Measurements from ENCODE around the gene CYP11A1. TPM values are rescaled to one million over a fixed set of nuclear protein-coding genes. Genes with fewer than 3 reads are reported as not detected.

CYP11A1 gene
- polyA plus RNA-seq, 3 donors = not detected

DNA sequence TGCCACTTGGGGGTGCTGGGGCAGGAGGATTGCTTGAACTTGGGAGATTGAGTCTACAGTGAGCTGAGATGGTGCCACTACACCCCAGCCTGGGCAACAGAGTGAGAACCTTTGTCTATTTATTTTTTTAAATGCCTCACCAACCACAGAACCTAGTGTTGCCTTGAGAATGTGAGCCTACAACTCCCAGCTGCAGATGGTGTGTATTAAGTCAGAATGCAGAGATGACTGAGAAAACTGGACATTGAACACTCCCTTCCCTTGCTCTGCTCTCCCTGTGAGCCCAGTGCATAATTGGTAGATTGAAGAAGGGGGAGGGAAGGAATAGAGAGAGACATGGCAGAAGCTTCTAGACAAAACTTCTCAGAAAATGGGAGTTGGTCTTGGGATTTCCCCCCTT, 77.8 kb downstream of the CYP11A1 start:
- Histone ChIP-seq H3K9me3 (replicated peaks in 1 of 2; ENCODE audit: control insufficient read depth in 1 of 2, insufficient read depth in 1 of 2, low read length in 2 of 2) (no peaks in the 10 kb centered on the region), H3K4me1 (ENCODE audit: control insufficient read depth in 1 of 2, insufficient read depth in 2 of 2, low read length in 2 of 2) (no peaks in the 10 kb centered on the region), H3K79me2 (ENCODE audit: insufficient read depth, low read length) (no peaks in the 10 kb centered on the region), H3K27ac (ENCODE audit: low read depth in 1 of 2, low read length in 2 of 2) (no peak overlapping the region), H4K20me1 (ENCODE audit: insufficient read depth, low read length) (no peaks in the 10 kb centered on the region), H3K4me3 (replicated peaks in 1 of 3; ENCODE audit: low read depth in 2 of 3, low read length in 3 of 3) (no peak overlapping the region), H3K36me3 (replicated peaks in 1 of 2; ENCODE audit: control insufficient read depth in 1 of 2, insufficient read depth in 2 of 2, low read length in 2 of 2) (no peaks in the 10 kb centered on the region), H3K27me3 (ENCODE audit: control insufficient read depth in 2 of 2, insufficient read depth in 2 of 2, low read length in 2 of 2) (no peaks in the 10 kb centered on the region), H3K9ac (ENCODE audit: insufficient read depth, low read length, poor library complexity, severe bottlenecking) (no peak overlapping the region), H3K4me2 (replicated peaks; ENCODE audit: extremely low read depth, low read length, poor library complexity, severe bottlenecking) (no peak overlapping the region), H2AFZ (ENCODE audit: insufficient read depth, low read depth, low read length, poor library complexity, severe bottlenecking) (no peak overlapping the region)
- Mint-ChIP-seq H3K36me3 (no peaks in the 10 kb centered on the region), H3K27me3 (ENCODE audit: low read depth in 3 of 3) (peaks cover 5 to 15% (median 7%) of the 10 kb centered on the region in 3 donors), H3K4me3 (no peak overlapping the region), H3K27ac (no peak overlapping the region), H3K9me3 (no peaks in the 10 kb centered on the region), H3K4me1 (no peaks in the 10 kb centered on the region)
- DNase-seq = no peak
- TF ChIP-seq, protein P1, sequence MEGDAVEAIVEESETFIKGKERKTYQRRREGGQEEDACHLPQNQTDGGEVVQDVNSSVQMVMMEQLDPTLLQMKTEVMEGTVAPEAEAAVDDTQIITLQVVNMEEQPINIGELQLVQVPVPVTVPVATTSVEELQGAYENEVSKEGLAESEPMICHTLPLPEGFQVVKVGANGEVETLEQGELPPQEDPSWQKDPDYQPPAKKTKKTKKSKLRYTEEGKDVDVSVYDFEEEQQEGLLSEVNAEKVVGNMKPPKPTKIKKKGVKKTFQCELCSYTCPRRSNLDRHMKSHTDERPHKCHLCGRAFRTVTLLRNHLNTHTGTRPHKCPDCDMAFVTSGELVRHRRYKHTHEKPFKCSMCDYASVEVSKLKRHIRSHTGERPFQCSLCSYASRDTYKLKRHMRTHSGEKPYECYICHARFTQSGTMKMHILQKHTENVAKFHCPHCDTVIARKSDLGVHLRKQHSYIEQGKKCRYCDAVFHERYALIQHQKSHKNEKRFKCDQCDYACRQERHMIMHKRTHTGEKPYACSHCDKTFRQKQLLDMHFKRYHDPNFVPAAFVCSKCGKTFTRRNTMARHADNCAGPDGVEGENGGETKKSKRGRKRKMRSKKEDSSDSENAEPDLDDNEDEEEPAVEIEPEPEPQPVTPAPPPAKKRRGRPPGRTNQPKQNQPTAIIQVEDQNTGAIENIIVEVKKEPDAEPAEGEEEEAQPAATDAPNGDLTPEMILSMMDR (IDR thresholded peaks at IDR 0.05) = no peak
- intact Hi-C loops (cut with micrococcal nuclease) = no loop called here

Small RNAs within 50 kb of the gene (small RNA-seq; reads per million reads assigned to genes)
- gene MIR6881 (ENCODE audit: insufficient read length, low read depth) = not detected

Other genes with a start within 250 kb of the CYP11A1 start
- gene ISLR2, start 237.1 kb downstream of the CYP11A1 start, polyA plus RNA-seq = not detected
- not detected for gene ISLR, start 193.9 kb downstream of the CYP11A1 start, polyA plus RNA-seq
- gene STRA6, start 164.9 kb downstream of the CYP11A1 start, polyA plus RNA-seq = not detected
- gene CCDC33, start 131.3 kb downstream of the CYP11A1 start, polyA plus RNA-seq = not detected
- gene SEMA7A, start 66.3 kb upstream of the CYP11A1 start, polyA plus RNA-seq = 1 to 10 TPM in 1 of 3 donors, under 1 TPM in 2; 0.04 to 4.8 (median 0.15) TPM
- 100 to 1,000 TPM in 1 of 3 donors, 10 to 100 TPM in 2; 43.4 to 103 (median 95.1) TPM for gene UBL7, start 93.5 kb upstream of the CYP11A1 start, polyA plus RNA-seq
- 10 to 100 TPM in 1 of 3 donors, 1 to 10 TPM in 2; 2.3 to 17.4 (median 4.4) TPM for gene ARID3B, start 173.6 kb upstream of the CYP11A1 start, polyA plus RNA-seq
- gene CLK3, start 248.2 kb upstream of the CYP11A1 start, polyA plus RNA-seq = 100 to 1,000 TPM in 1 of 3 donors, 10 to 100 TPM in 2; 27.6 to 354 (median 33.2) TPM